Adipose tissue (tissue), 3 donors: ENCODE results near the gene COL8A2. TPM values are rescaled to one million over a fixed set of nuclear protein-coding genes. Genes with fewer than 3 reads are reported as not detected.

Experiments used
- H3K27ac ChIP-seq: one replicate; pipeline ENCODE4 v1.5.1; 2013; ENCODE audit warnings: low read depth, low read length
- WGBS, 3 donors: extraction: QIAGEN DNeasy Blood & Tissue Kit; methylation state at CpG; one replicate each; pipeline ENCODE4 v1.1.7; 2013; 5-methylcytosine and 5-hydroxymethylcytosine counted together
- polyA plus RNA-seq, 3 donors: library from polyadenylated mRNA; stranded (reverse); fragments of 200-250 nt; gene quantifications; one replicate each; pipeline ENCODE4 v1.2.3, GENCODE V29; 2013
- donor health status: healthy with polysubstance abuse.
- donor health status: Bipolar disorder and iron deficiency.
- donor health status: healthy.

Gene COL8A2
- polyA plus RNA-seq, 3 donors = 0.18 to 1.2 (median 0.83) TPM

DNA sequence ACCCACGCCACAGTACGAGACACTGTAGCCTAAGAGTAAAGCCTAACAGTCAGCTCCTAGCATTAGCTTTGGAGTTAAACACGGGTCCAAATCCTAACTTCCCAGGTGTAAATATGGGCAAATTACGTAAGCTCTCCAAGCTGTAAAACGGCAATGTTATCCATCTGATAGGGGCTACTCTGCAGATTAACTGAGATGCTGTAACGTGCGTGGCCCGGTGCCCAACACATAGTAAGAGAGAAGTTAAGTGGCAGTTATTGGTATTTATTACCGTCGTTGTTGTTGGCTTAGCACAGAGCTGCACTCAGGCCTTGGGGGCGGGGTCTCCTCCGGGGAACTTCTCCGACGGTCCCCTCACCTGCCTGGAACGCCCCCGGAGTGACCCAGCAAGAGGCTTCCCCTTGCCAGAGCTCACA is 23.8 kb upstream of the COL8A2 start:
- no peak overlapping the region for H3K27ac ChIP-seq
- 2% methylated on average over 16 of the region's 16 CpGs for WGBS, 3 donors

DNA sequence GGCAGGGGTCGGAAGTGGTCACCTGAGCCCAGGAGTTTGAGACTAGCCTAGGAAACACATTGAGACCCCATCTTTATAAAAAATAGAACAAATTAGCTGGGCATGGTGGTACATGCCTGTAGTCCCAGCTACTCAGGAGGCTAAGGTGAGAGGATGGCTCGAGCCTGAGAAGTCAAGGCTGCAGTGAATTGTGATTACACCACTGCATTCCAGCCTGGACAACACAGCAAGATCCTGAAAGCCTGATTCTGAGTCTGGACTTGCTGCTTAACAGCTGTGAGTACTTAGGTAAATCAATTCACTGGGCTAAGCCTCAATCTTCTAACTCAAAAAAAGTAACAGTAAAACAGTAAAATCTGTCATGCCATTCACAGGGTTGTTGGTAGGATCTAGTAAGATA is 19.4 kb upstream of the COL8A2 start:
- 93 to 100% (median 94%) methylated on average over 2 of the region's 2 CpGs for WGBS, 3 donors
- H3K27ac ChIP-seq = no peak overlapping the region

DNA sequence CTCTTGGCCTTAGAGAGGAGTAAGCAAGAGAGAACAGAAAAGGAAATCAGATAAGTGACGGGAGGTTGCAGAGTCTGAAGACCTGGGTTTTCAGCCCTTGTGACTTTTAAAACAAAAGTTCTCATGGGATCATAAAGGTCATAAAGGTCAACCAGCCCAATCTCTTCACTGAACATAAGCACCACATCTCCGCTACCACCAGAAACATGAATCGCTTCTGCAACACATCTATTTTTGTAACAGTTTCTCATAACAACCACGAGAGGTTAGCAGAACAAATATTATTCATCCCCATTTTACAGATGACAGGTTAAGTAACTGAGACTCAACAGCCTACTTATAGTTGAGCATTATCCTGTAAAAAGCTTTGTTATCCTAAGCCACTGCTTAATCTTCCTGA is 18.4 kb upstream of the COL8A2 start:
- WGBS, 3 donors = 86 to 92% (median 89%) methylated on average over 4 of the region's 4 CpGs
- no peak overlapping the region for H3K27ac ChIP-seq

DNA sequence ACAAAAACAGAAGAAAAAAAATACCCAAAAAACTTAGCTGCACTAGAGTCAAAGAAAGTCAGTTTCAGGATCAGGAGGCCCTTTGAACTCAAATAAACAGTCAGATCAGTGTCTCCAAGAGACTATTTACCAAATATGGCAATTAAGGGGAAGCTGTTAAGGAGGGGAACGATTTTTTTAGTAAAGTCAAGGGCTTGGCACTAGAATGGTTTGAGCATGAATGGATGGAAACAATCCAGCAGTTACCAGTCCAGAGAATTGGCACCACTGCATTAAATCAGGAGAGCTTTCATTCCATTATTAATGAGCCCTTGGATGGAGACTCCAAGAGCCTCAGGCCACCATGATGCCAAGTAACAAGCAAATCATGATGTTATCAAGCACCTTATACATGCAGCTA is 17.1 kb upstream of the COL8A2 start:
- 12 to 16% (median 15%) methylated on average over 1 of the region's 1 CpG for whole genome bisulfite sequencing, 3 donors
- no peak overlapping the region for H3K27ac ChIP-seq

DNA sequence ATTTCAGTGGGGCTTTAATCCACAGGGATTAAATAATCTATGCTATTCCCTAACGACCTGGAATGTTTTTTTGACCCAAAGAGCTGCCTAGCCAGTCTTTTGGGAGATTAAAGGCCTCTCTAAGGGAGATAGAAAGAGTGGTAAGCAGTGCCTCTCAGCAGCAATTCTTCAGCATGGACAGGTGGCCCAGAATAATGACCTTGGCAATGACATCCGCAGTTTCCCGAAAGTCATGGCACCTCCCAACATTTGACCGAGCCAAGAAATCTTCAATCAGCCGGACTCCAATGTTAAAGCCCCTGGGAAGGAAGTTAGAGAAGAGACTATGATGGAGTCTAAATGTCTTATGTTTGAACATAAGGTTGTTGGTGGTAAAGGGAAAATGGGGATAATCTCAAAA is 14.5 kb upstream of the COL8A2 start:
- no peak overlapping the region for H3K27ac ChIP-seq

DNA sequence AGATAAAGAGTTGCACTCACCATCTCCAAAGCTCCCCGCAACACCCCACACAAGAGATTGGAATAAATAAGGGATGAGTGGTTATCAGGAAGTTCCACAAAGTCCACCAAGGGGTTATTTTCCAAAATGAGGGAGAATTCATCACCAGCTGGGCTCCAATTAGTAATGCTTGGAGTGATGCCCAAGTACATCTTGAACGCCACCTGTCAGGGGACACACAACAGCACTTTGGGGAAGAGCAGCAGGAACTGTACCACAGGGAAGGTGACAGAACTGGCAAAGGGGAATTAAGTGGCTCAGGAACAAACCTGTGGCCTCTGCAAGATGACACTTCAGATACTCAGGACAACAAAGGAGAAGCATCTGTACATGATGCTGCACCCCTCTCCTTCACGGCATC is 12.8 kb upstream of the COL8A2 start:
- WGBS, 3 donors = 84 to 95% (median 93%) methylated on average over 3 of the region's 3 CpGs
- no peak overlapping the region for H3K27ac ChIP-seq

More for the DNA sequence above, 14.5 kb upstream of the COL8A2 start:
- WGBS, 3 donors = 66 to 74% (median 68%) methylated on average over 5 of the region's 5 CpGs

DNA sequence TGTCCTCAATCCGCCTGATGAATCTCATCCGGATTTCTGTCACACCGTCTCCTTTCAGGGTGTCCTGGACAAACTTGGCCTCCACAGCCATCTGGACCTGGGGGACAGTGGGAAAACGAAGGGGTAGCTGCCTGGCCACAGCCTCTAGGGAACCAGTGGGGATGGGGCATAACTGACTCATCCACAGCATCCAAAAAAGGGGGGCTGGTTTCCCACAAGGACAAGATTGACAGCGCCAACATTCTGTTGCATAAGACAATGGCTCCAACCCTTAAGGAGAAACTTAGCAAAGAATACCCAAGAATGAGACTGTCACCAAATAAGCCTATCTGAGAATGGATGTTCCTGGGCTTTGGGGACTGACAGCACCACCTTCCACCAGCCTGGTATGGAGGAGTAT is 12.2 kb upstream of the COL8A2 start:
- WGBS, 3 donors = 72 to 80% (median 78%) methylated on average over 5 of the region's 5 CpGs
- no peak overlapping the region for H3K27ac ChIP-seq

DNA sequence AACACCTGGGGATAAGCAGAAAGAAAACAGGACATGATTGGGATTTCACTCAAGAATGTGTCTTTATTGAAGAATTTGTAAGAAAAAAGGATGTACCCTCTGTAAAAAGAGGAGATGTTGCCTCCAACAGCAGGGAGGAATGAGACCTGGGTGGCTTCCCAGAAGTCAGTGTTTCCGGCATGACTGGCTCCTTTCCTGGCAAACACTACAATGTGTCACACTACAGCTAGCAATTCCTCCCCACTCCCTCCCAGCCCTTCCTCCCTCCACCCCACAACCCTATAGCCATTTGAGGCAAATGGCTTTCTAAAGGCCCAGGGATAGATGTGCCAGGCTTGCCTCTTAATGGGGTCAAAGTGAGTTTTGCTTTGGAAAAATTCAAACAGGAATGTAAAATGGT is 11.5 kb upstream of the COL8A2 start:
- WGBS, 3 donors = 36 to 50% (median 49%) methylated on average over 1 of the region's 1 CpG
- no peak overlapping the region for H3K27ac ChIP-seq

DNA sequence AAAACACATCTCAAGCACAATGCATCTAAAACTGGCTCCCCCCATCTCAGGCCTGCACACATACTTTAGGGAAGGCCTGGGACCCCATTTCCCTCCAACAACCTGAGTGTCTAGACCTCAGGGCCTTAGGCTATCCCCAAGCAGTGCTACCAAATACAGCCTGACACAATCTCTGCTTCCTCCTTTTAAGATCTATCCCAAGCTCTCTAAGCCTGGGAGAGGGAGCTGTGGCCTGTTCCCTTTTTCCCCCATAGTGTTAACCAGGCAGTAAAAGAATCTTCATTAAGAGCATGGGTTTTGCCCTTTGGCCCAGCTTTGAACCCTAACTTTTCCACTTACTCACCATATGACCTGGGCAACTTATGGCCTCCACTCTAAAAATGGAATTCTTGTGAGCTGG is 10.8 kb upstream of the COL8A2 start:
- H3K27ac ChIP-seq = no peak overlapping the region

DNA sequence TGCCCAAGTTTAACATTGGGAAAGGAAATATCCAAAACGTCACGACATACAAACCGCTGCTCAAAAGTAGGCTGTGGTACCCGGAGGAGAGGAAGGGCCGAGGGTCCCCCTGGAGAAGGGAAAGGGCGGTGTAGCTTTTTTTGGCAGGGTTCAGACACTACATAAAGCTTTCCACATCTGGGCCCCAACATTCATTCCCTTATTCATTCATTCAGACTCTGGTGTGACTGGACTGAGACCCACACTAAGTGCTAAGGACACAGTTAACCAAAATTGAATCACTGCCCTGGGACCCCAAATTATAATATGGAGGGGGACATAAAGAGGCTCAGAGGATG is 10.3 kb upstream of the COL8A2 start:
- 31 to 60% (median 41%) methylated on average over 6 of the region's 6 CpGs for WGBS, 3 donors
- no peak overlapping the region for H3K27ac ChIP-seq

DNA sequence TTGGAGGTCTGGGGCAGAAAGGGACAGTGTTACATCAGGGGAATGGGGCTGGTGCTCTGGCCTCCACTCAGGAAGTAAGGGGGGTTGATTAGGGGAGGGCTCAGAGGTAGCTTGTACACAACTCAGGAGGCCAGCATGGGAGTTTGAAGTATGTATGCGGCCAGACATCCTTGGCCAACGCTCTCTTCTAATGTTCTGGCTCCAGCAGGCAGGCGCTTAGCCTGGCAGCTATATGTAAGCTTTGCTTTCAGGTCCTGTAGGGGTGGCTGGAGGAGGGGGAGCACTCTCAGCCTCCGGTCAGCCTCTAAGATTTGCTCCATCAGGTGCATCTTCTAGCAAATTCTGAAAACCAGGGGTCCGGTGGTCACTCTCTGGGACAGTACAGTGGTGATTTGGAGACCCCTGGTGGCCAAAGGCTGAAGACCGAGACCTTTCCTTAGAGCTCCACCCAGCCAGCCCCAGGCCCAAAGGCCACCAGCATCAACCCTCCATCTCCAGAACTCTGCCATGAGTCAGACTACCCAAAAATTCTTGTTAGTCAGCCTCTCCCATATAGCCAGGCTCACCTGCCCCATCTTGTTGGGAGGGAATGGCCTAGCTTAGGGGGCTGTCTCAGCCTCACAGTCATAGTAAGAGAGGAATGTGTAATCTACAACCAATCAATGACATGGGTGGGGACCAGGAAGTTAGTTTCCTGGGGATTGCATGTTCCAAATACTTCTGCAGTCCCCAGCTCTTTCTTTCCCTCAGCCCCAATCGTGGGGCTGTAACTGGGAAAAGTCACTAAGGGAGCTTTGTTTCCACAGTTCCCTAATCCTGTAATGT is 9.7 kb upstream of the COL8A2 start:
- H3K27ac ChIP-seq = no peak overlapping the region
- 52 to 70% (median 60%) methylated on average over 7 of the region's 7 CpGs for WGBS, 3 donors

DNA sequence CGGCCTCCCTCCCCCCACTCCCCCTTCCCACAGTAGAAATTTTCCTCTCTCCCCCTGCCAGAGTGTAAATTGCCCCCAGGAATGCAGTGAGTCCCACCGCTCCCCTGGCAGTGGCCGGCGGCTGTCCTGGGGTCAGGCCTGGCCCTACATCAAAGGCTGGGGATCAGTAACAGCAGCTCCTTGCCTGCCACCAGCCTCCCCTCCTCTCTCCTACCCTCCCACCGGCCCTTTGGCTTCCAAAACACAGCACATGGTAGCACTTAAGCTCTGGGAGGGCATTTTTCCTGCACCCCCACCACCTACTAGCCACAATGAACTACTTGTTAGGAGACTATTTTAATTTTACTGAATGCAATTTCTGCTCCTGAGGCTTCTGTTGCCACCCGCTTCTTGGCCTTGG is 9.0 kb upstream of the COL8A2 start:
- no peak overlapping the region for H3K27ac ChIP-seq
- 56 to 88% (median 75%) methylated on average over 6 of the region's 6 CpGs for WGBS, 3 donors

DNA sequence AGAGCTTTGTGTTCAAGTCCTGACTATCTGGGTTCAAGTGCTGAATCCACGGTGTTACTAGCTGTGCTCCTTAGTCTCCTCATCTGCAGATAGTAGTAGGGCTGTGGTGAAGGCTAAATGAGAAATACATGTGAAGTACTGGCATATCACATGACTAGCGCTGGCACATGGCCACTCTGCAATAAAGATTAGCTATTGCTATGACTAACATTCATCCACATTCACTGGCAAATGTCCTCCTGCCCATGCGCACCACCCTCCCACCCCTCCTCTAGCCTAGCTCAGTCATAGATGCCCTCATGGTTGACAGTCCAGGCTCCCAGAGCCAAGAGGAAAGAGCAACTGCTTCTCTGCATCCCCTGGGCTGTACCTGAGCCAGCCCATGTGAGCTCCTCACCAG is 8.5 kb upstream of the COL8A2 start:
- 49 to 80% (median 74%) methylated on average over 3 of the region's 3 CpGs for WGBS, 3 donors
- H3K27ac ChIP-seq = no peak overlapping the region

DNA sequence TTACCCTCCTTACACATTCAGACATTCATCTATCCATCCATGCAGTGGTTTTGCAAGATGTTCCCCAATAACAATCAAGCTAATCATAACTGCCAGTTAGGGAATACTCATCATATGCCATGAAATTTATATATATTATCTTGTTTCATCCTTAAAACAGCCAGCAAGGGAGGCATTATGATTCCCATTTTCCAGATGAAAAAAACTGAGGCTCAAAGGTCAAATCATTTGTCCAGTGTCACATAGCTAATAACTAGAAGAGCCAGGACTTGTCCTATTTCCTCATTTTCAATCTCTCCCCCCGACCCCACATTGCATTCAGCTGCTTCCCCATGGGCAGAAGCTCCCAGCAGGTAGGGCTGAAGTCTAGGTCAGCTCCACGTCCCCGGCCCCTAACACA is 7.0 kb upstream of the COL8A2 start:
- 74 to 82% (median 78%) methylated on average over 3 of the region's 3 CpGs for WGBS, 3 donors
- H3K27ac ChIP-seq = no peak overlapping the region

DNA sequence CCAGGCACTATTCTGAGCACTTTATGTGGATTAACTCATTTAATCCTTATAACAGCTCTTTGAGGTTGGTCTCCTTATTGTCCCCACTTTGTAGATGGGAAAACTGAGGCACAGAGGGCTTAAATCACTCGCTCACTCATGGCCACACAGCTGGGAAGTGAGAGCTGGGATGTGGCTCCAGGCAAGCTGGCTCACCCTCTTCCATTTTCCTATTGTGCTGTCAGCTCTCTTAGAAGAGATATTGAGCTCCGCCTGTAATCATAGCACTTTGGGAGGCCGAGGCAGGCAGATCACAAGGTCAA is 3.8 kb upstream of the COL8A2 start:
- 87 to 93% (median 93%) methylated on average over 3 of the region's 3 CpGs for WGBS, 3 donors
- no peak overlapping the region for H3K27ac ChIP-seq

DNA sequence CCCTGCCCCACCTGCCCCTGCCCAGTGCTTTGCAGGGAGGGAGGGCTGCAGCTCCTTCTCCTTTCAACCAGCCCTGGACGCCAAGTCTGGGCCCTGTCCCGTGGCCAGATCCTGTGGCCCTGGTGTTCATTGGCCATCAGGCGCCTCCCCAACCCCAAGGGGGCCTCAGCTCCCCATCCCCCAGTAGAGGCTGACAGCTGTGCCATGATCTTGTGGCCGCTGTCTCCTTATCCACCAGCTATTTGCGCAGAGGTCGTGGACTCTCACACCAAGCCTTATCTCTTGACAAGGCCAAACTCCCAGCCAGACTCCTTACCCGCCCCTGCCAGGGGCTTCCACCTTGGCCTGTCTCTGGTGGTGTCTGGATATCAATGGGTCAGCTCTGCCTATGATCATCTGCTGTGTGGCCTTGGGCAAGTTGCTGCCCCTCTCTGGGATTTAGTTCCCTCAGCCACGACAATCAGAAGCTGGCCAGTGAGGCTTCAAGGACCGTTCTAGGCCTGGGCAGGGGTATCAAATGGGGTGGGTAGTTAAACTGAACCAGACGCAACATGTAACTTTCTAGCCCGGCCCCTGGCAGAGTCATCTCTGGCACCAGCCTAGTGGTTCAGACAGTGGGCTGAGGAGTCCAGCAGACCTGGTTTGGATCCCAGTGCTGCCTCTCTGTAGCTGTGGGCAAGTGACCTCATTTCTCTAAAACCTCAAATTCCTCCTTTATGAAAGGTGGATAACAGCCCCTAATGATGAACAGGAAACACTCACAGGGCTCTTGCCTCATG is 3.3 kb upstream of the COL8A2 start:
- 74 to 93% (median 90%) methylated on average over 11 of the region's 11 CpGs for WGBS, 3 donors

DNA sequence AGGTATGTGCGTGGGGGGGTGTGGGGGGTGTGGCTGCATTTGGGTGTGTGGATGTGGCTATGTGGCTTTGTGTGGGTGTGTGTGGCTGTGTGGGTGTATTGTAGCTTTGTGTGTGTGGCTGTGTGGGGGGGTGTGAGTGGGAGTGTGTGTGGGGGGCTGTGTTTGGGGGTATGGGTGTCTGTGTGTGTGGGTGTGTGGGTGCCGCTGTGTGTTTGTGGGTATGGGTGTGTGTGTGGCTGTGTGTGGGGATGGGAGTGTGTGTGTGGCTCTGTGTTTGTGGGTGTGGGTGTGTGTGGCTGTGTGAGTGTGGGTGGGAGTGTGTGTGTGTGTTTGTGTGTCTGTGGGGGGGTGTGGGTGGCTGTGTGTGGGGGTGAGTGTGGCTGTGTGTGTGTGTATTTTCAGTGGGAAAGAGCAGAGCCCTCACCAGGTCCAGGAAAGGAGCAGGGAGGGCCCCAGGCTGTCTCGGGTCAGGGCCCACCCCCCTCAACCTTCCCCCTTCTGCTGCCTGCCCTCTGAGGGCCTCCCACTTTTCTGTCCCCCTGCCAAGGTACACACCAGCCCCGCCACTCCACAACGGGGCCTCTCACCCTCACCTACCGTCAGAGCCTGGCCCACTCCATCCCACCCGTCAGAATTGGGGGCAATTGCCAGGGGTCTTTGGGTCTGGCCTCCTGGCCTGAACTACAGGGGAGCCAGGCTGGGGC is 1.9 kb upstream of the COL8A2 start:
- no peak overlapping the region for H3K27ac ChIP-seq
- 50 to 70% (median 63%) methylated on average over 6 to 7 of the region's 7 CpGs for WGBS, 3 donors

More for the DNA sequence above, 3.3 kb upstream of the COL8A2 start:
- no peak overlapping the region for H3K27ac ChIP-seq

DNA sequence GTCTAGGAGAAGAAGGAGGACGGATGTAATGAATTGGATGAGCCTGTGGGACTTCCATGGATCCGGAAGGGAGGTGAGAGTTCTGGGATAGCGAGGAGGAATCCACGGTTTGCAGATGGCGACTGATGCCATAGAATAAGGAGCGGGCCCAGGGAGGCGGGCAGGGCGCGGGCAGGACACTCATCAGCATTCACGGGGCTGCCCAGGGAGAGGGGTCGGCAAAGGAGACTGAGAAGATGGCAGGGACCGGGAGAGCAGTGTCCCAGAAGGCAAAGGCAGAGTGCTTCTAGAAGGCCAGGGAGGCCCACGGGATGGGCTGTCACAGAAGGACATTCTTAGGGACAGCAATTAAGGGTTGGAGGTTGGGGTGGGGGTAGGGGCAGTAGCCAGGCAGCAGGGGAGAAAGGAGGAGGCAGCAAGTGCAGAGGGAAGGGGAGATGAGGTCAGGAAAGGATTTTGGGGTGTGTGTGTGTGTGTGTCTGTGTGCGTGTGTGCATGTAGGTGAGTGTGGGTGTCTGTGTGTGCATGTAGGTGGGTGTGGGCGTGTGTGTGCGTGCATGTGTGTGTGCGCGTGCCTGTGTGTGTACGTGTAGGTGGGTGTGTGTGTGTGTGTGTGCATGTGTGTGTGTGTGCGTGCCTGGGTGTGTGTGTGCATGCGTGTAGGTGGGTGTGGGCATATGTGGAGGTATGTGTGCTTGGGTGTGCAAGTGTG is 1.1 kb upstream of the COL8A2 start:
- 84 to 86% (median 85%) methylated on average over 21 of the region's 21 CpGs for WGBS, 3 donors
- no peak overlapping the region for H3K27ac ChIP-seq
